Ovary (tissue), 3 donors: ENCODE data around the gene FA2H.

Experiments
- EP300 ChIP-seq: sonication (generic); formaldehyde crosslinking; IDR thresholded peaks from one replicate; pipeline ENCODE4 v1.6.1; 2017; ENCODE audit warnings: antibody characterized with exemption
- POLR2A ChIP-seq: fragments of 450-650 bp; IDR thresholded peaks from one replicate; pipeline ENCODE4 v1.6.1; 2017; ENCODE audit warnings: antibody characterized with exemption, mild to moderate bottlenecking, moderate library complexity
- TF ChIP-seq, protein P1 (sequence below), 3 donors: fragments of 450-650 bp in 2 of 3; fragments of 200-600 bp in 1 of 3; IDR thresholded peaks; one replicate each; pipeline versions ENCODE4 v1.5.1 to v1.8.0; 2016 to 2022; ENCODE audit warnings: antibody characterized with exemption in 3 of 3, mild to moderate bottlenecking in 1 of 3
- donor health status: DM: no; HTN: no; CAD: no.

DNA sequence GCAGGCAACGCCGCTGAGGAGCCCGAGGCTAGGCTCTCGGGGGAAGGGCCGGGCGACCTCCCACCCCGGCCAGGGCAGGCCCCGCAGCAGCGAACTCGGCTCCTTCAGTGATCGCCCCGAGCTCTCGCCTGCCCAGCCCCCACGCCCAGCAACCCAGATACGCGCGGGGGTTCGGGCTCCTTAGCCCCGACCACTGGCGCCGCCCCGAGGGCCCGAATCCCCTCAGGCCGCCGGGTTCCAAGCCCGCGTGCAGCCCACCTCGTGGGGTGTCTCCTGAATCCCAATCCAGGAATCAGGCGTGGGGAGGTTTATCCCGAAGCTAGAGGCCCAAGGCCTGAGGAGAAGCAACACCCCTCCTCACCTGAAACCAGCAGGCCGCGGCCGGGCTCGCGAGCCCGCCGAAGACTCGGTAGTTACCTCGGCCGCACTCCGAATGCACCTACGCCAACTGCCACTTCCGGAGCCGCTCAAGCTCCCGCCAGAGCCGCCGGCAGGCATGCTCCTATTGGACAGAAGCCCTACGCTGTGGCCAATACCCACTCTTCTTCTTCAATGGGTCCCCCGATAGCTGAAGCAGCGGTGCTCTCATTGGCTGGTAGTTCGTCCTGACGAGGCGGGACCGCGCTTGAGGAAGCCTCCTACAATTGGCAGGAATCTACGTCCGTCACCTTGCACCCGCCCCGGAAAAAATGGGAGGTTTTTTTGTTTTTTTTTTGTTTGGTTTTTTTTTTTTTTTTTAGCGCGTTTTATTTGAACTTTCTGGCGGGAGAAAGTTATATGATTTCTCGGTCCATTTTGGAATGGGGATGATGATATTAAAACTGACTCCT, 108.0 kb downstream of the FA2H start, which contains the start of gene RFWD3:
- TF ChIP-seq POLR2A (no peak), EP300 (no peak)
- TF ChIP-seq, protein P1, sequence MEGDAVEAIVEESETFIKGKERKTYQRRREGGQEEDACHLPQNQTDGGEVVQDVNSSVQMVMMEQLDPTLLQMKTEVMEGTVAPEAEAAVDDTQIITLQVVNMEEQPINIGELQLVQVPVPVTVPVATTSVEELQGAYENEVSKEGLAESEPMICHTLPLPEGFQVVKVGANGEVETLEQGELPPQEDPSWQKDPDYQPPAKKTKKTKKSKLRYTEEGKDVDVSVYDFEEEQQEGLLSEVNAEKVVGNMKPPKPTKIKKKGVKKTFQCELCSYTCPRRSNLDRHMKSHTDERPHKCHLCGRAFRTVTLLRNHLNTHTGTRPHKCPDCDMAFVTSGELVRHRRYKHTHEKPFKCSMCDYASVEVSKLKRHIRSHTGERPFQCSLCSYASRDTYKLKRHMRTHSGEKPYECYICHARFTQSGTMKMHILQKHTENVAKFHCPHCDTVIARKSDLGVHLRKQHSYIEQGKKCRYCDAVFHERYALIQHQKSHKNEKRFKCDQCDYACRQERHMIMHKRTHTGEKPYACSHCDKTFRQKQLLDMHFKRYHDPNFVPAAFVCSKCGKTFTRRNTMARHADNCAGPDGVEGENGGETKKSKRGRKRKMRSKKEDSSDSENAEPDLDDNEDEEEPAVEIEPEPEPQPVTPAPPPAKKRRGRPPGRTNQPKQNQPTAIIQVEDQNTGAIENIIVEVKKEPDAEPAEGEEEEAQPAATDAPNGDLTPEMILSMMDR (IDR thresholded peaks at IDR 0.05): no peak
